DND-41 (cell line): ENCODE measurements around the gene SLC44A3.

Source experiments
- EZH2 ChIP-seq: IDR thresholded peaks from 3 replicates; pipeline ENCODE4 v1.6.1; 2012; ENCODE audit warnings: borderline replicate concordance, low read depth, mild to moderate bottlenecking, moderate library complexity, low read length, inconsistent platforms; ENCODE audit not compliant: severe bottlenecking
- TF ChIP-seq, protein P1 (sequence below): IDR thresholded peaks from 2 replicates; pipeline ENCODE4 v1.5.1; 2012; ENCODE audit warnings: borderline replicate concordance, low read length, moderate library complexity, mild to moderate bottlenecking; ENCODE audit not compliant: poor library complexity, severe bottlenecking; ENCODE audit errors: extremely low read depth

DNA sequence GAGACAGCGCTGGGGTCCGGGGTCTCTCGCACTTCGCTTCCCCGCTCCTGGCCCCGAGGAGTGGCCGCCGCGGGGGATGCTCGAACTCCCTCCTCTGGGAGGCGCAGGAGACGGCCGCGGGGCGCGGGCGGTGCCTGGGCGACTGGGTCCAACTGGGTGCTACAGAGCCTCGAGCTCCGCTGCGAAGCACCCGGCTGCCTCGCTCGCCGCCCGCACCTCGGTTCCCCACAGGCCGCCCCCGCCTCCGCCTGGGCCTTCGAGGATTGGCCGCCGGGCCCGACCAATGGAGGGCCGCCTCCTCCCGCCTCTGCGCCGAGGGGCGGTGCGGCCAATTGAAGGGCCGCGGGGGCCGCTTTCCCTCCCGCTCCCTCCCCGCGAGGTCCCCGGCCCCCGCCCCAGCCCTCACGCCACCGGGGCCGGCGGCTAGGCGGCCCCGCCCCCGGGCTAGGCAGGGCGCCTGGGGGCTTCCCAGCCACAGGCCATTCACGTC, 106.8 kb downstream of the SLC44A3 start, which contains the start of gene CNN3:
- TF ChIP-seq, protein P1, sequence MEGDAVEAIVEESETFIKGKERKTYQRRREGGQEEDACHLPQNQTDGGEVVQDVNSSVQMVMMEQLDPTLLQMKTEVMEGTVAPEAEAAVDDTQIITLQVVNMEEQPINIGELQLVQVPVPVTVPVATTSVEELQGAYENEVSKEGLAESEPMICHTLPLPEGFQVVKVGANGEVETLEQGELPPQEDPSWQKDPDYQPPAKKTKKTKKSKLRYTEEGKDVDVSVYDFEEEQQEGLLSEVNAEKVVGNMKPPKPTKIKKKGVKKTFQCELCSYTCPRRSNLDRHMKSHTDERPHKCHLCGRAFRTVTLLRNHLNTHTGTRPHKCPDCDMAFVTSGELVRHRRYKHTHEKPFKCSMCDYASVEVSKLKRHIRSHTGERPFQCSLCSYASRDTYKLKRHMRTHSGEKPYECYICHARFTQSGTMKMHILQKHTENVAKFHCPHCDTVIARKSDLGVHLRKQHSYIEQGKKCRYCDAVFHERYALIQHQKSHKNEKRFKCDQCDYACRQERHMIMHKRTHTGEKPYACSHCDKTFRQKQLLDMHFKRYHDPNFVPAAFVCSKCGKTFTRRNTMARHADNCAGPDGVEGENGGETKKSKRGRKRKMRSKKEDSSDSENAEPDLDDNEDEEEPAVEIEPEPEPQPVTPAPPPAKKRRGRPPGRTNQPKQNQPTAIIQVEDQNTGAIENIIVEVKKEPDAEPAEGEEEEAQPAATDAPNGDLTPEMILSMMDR, result no peak
- TF ChIP-seq EZH2, result no peak
